ENCODE measurements around the gene TBC1D8. TPM values are rescaled to one million over a fixed set of nuclear protein-coding genes. Genes with fewer than 3 reads are reported as not detected.
A peak's percentile ranks its signal among the peaks of the same experiment; 100 is the strongest.

The TBC1D8 gene
- total RNA-seq, 3 donors from 2014 or later (not counting 1 experiment from before 2014, with no cell fraction given) = 2.2 to 8.7 (median 5.1) TPM

- Mint-ChIP-seq H3K4me3 (no peak overlapping the region), H3K9me3 (no peaks in the 10 kb centered on the region), H3K4me1 (no peaks in the 10 kb centered on the region), H3K36me3 (no peaks in the 10 kb centered on the region), H3K27me3 (ENCODE audit: low read depth in 2 of 2) (peaks cover 6 to 7% of the 10 kb centered on the region in 2 donors), H3K27ac (no peak overlapping the region)
- Histone ChIP-seq H3K27me3 (ENCODE audit: control insufficient read depth, insufficient read depth, low read length) (no peaks in the 10 kb centered on the region), H3K9me3 (ENCODE audit: control insufficient read depth, insufficient read depth, low read length) (no peaks in the 10 kb centered on the region), H3K4me3 (ENCODE audit: low read length) (no peak overlapping the region), H3K36me3 (ENCODE audit: control insufficient read depth, insufficient read depth, low read length) (no peaks in the 10 kb centered on the region), H3K4me1 (ENCODE audit: control insufficient read depth, insufficient read depth, low read length) (no peaks in the 10 kb centered on the region), H3K27ac (ENCODE audit: low read length) (no peak overlapping the region)
- intact Hi-C loops (cut with micrococcal nuclease) = no loop called here
- DNase-seq (no peak), ATAC-seq (no peak)
- TF ChIP-seq, protein P1, sequence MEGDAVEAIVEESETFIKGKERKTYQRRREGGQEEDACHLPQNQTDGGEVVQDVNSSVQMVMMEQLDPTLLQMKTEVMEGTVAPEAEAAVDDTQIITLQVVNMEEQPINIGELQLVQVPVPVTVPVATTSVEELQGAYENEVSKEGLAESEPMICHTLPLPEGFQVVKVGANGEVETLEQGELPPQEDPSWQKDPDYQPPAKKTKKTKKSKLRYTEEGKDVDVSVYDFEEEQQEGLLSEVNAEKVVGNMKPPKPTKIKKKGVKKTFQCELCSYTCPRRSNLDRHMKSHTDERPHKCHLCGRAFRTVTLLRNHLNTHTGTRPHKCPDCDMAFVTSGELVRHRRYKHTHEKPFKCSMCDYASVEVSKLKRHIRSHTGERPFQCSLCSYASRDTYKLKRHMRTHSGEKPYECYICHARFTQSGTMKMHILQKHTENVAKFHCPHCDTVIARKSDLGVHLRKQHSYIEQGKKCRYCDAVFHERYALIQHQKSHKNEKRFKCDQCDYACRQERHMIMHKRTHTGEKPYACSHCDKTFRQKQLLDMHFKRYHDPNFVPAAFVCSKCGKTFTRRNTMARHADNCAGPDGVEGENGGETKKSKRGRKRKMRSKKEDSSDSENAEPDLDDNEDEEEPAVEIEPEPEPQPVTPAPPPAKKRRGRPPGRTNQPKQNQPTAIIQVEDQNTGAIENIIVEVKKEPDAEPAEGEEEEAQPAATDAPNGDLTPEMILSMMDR (IDR thresholded peaks at IDR 0.05) = no peak
- WGBS (ENCODE audit: insufficient coverage) = 94% methylated on average over 6 of the region's 6 CpGs
Measured at GRCh38 chr2:101040761-101041160, 110.4 kb downstream of the TBC1D8 start.

DNA sequence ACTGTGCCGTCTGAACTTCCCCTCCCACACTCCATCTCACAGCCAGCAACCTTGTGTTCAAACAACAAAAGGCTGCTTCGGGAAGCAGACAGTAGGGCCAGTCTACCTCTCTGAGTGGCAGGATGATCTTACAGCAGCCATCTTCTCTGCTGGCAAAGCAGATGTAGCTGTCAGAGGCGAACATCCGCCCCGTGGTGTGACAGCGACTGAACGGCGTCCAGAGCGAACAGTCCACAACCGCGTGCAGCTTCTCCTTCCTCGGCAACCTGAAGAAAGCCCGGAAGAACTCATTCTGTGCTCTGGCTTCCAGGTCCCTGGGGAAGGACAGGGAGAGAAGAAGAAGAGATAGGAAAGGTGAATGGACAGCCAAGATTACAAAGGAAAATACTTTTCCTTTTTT lies 111.1 kb downstream of the TBC1D8 start:
- TF ChIP-seq, protein P1 (IDR thresholded peaks at IDR 0.05) = no peak
- no peak for ATAC-seq
- Mint-ChIP-seq H3K9me3 (no peaks in the 10 kb centered on the region), H3K4me1 (no peaks in the 10 kb centered on the region), H3K27me3 (ENCODE audit: low read depth in 2 of 2) (peaks cover 2 to 7% of the 10 kb centered on the region in 2 donors), H3K27ac (no peak overlapping the region), H3K36me3 (no peaks in the 10 kb centered on the region), H3K4me3 (no peak overlapping the region)
- 91% methylated on average over 13 of the region's 13 CpGs for WGBS (ENCODE audit: insufficient coverage)
- no peaks in the 10 kb centered on the region for H3K9me3 ChIP-seq (ENCODE audit: control insufficient read depth, insufficient read depth, low read length)
- intact Hi-C loops (cut with micrococcal nuclease) = no loop called here
- no peaks in the 10 kb centered on the region for H3K4me1 ChIP-seq (ENCODE audit: control insufficient read depth, insufficient read depth, low read length)
- H3K27ac ChIP-seq (ENCODE audit: low read length) = no peak overlapping the region
- H3K4me3 ChIP-seq (ENCODE audit: low read length) = no peak overlapping the region
- H3K27me3 ChIP-seq (ENCODE audit: control insufficient read depth, insufficient read depth, low read length) = no peaks in the 10 kb centered on the region
- H3K36me3 ChIP-seq (ENCODE audit: control insufficient read depth, insufficient read depth, low read length) = no peaks in the 10 kb centered on the region
- DNase-seq = no peak

DNA sequence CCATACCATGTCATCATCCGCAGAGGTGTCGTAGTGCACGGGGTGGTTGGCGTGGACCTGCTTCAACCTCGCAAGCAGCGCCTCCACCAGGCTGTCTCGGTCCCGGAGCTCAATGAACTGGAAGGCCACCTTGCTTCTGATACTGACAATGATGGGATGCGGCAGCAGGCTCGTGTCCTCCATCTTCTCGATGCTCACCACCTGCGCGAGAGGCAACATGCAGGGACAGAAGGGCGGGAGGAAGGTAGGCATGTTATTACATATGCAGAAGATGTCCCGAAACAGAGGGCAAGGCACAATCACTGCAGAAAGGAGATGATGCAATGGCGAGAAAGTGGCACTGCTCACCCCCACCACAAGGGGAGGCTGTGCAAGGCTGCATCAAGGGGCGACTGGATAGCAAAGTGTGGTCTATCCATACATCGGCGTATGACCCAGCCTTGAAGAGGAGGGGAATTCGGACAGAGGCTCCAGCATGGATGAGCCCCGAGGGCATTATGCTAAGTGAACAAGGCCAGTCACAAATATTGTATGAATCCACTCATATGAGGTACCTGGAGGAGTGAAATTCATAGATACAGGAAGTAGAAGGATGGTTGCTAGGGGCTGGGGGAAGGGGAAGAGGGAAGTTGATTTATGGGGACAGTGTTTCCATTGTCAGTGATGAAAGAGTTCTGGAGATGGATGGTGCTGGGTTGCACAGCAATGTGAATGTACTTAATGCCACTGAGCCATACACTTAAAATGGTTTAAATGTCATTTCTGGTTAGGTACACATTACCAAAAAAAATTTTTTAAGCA lies 112.5 kb downstream of the TBC1D8 start:
- intact Hi-C loops (cut with micrococcal nuclease) = loop anchor here (5.0 kb wide), 1 partner anchor 114 kb away; the partner anchor contains the start of gene TBC1D8
- Mint-ChIP-seq H3K36me3 (no peaks in the 10 kb centered on the region), H3K27ac (no peak overlapping the region), H3K4me1 (no peaks in the 10 kb centered on the region), H3K4me3 (no peak overlapping the region), H3K9me3 (no peaks in the 10 kb centered on the region), H3K27me3 (ENCODE audit: low read depth in 2 of 2) (peaks cover 2 to 7% of the 10 kb centered on the region in 2 donors)
- ATAC-seq = peak in 1 of 3 donors; percentile 28
- Histone ChIP-seq H3K27ac (ENCODE audit: low read length) (no peak overlapping the region), H3K9me3 (ENCODE audit: control insufficient read depth, insufficient read depth, low read length) (no peaks in the 10 kb centered on the region), H3K36me3 (ENCODE audit: control insufficient read depth, insufficient read depth, low read length) (no peaks in the 10 kb centered on the region), H3K4me1 (ENCODE audit: control insufficient read depth, insufficient read depth, low read length) (no peaks in the 10 kb centered on the region), H3K27me3 (ENCODE audit: control insufficient read depth, insufficient read depth, low read length) (no peaks in the 10 kb centered on the region), H3K4me3 (ENCODE audit: low read length) (no peak overlapping the region)
- 91% methylated on average over 21 of the region's 21 CpGs for WGBS (ENCODE audit: insufficient coverage)
- DNase-seq = peak in 1 of 2 donors; percentile 21
- TF ChIP-seq, protein P1 (IDR thresholded peaks at IDR 0.05) = no peak
